Neural progenitor cell (in vitro differentiated cells): ENCODE results near the gene ZNF552.
"Not testable (repeated sequence)": the region's sequence is repeated elsewhere in the genome, so short reads cannot be mapped to it uniquely, and the experiment has no call there.

Experiments used
- CTCF ChIP-seq: fragments of 200-600 bp; sonication (generic); IDR thresholded peaks from 2 replicates; pipeline ENCODE4 v1.5.1; 2017; ENCODE audit warnings: antibody characterized with exemption, mild to moderate bottlenecking
- EZH2 ChIP-seq: fragments of 200-600 bp; sonication (generic); IDR thresholded peaks from 2 replicates; pipeline ENCODE4 v1.6.1; 2017; ENCODE audit warnings: antibody characterized with exemption, mild to moderate bottlenecking, moderate library complexity
- EZH2phosphoT487 ChIP-seq: fragments of 200-600 bp; sonication (generic); IDR thresholded peaks from 2 replicates; pipeline ENCODE4 v1.6.1; 2017; ENCODE audit warnings: antibody characterized with exemption

- not testable (repeated sequence) for TF ChIP-seq CTCF, EZH2, EZH2phosphoT487
These were observed 18.1 kb downstream of the ZNF552 start for GRCh38 chr19:57796580-57796979.
